KMS-11 (cell line): ENCODE data around the gene RAD23B.

Source experiments
- H2AFZ ChIP-seq: fragments of 200-600 bp; sonication (generic); 2 replicates; pipeline ENCODE4 v1.6.1; 2016; ENCODE audit warnings: antibody characterized with exemption, mixed run types, low read depth
- H3K27ac ChIP-seq: fragments of 200-600 bp; sonication (generic); 2 replicates; pipeline ENCODE4 v1.6.1; 2016; ENCODE audit warnings: mild to moderate bottlenecking, mixed run types
- H3K27me3 ChIP-seq: fragments of 200-600 bp; sonication (generic); 2 replicates; pipeline ENCODE4 v1.6.1; 2017; ENCODE audit warnings: mild to moderate bottlenecking, low read depth, mixed run types, moderate library complexity; ENCODE audit not compliant: insufficient read depth
- H3K36me3 ChIP-seq: fragments of 200-600 bp; sonication (generic); 2 replicates; pipeline ENCODE4 v1.6.1; 2017; ENCODE audit warnings: mild to moderate bottlenecking, mixed run types; ENCODE audit not compliant: insufficient read depth
- H3K4me1 ChIP-seq: fragments of 200-600 bp; sonication (generic); 2 replicates; pipeline ENCODE4 v1.6.1; 2016; ENCODE audit warnings: mild to moderate bottlenecking, low read depth, mixed run types; ENCODE audit not compliant: poor library complexity, severe bottlenecking
- H3K4me2 ChIP-seq: fragments of 200-600 bp; sonication (generic); 2 replicates; pipeline ENCODE4 v1.7.0; 2016; ENCODE audit warnings: mild to moderate bottlenecking, mixed run types
- H3K4me3 ChIP-seq: fragments of 200-600 bp; sonication (generic); IDR thresholded peaks from 2 replicates; pipeline ENCODE4 v1.6.1; 2017; ENCODE audit warnings: low read depth, low read length, mixed read lengths; ENCODE audit not compliant: insufficient read depth
- H3K79me2 ChIP-seq: fragments of 200-600 bp; sonication (generic); 2 replicates; pipeline ENCODE4 v1.6.1; 2016; ENCODE audit warnings: low read depth, mixed run types; ENCODE audit not compliant: insufficient read depth
- H3K9ac ChIP-seq: fragments of 200-600 bp; sonication (generic); 2 replicates; pipeline ENCODE4 v1.6.1; 2016; ENCODE audit warnings: mild to moderate bottlenecking, mixed run types
- H4K20me1 ChIP-seq: fragments of 200-600 bp; sonication (generic); 2 replicates; pipeline ENCODE4 v1.6.1; 2016; ENCODE audit warnings: mild to moderate bottlenecking, mixed run types; ENCODE audit not compliant: insufficient read depth
- TF ChIP-seq, protein P1 (sequence below): fragments of 200-600 bp; sonication (generic); conservative IDR thresholded peaks from 2 replicates; pipeline ENCODE4 v1.6.1; 2017; ENCODE audit warnings: low read depth, mild to moderate bottlenecking, antibody characterized with exemption, low read length, moderate library complexity, mixed read lengths

Gene RAD23B

DNA sequence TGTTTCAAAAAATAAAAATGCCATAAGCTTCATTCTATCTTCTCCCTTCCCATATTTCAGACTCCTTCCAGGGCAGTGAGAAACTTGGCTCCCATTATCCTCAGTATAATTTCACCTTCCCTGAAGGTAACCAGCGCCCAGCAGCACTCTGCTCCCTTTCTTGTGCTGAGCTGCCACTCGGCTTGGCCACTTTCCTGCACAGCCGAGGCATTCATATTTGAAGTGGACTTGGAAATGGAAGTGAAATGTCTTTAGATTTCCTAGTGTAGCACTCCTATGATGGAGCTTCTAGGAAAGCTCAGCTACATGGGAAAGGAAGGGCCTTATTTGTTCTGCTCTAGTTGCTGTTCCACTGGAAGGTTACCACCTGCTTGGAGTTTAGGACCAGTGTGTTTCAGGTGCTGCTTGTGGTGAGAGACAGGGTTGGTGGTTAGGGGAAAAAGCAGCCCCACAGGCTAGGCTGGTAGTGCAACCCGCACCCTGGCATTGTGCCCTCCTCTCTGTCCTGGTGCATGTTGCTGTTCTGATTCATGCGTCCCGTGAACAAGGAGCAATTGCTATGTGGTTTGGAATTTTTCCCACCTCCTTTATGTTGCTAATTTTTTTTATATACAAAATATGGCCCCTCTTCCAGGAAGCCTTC, 53.8 kb downstream of the RAD23B start:
- H2AFZ ChIP-seq, result no peak overlapping the region
- no peaks in the 10 kb centered on the region for H4K20me1 ChIP-seq
- H3K9ac ChIP-seq, result no peak overlapping the region
- no peak overlapping the region for H3K4me2 ChIP-seq
- no peak overlapping the region for H3K4me3 ChIP-seq
- no peak overlapping the region for H3K27ac ChIP-seq
- H3K4me1 ChIP-seq, result peaks cover 13% of the 10 kb centered on the region
- TF ChIP-seq, protein P1, sequence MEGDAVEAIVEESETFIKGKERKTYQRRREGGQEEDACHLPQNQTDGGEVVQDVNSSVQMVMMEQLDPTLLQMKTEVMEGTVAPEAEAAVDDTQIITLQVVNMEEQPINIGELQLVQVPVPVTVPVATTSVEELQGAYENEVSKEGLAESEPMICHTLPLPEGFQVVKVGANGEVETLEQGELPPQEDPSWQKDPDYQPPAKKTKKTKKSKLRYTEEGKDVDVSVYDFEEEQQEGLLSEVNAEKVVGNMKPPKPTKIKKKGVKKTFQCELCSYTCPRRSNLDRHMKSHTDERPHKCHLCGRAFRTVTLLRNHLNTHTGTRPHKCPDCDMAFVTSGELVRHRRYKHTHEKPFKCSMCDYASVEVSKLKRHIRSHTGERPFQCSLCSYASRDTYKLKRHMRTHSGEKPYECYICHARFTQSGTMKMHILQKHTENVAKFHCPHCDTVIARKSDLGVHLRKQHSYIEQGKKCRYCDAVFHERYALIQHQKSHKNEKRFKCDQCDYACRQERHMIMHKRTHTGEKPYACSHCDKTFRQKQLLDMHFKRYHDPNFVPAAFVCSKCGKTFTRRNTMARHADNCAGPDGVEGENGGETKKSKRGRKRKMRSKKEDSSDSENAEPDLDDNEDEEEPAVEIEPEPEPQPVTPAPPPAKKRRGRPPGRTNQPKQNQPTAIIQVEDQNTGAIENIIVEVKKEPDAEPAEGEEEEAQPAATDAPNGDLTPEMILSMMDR, result no peak
- H3K27me3 ChIP-seq, result no peaks in the 10 kb centered on the region
- no peaks in the 10 kb centered on the region for H3K36me3 ChIP-seq
- no peaks in the 10 kb centered on the region for H3K79me2 ChIP-seq

GRCh38 chr9:107337676-107338590, 54.9 kb downstream of the RAD23B start:
- TF ChIP-seq, protein P1, result no peak
- no peaks in the 10 kb centered on the region for H3K79me2 ChIP-seq
- no peaks in the 10 kb centered on the region for H4K20me1 ChIP-seq
- H3K9ac ChIP-seq, result no peak overlapping the region
- no peak overlapping the region for H3K4me3 ChIP-seq
- H3K36me3 ChIP-seq, result no peaks in the 10 kb centered on the region
- peaks cover 13% of the 10 kb centered on the region for H3K4me1 ChIP-seq
- H2AFZ ChIP-seq, result no peak overlapping the region
- H3K27ac ChIP-seq, result no peak overlapping the region
- H3K4me2 ChIP-seq, result no peak overlapping the region
- H3K27me3 ChIP-seq, result no peaks in the 10 kb centered on the region

- TF ChIP-seq, protein P1, result no peak
- H3K9ac ChIP-seq, result no peak overlapping the region
- H2AFZ ChIP-seq, result no peak overlapping the region
- H3K27ac ChIP-seq, result no peak overlapping the region
- no peak overlapping the region for H3K4me3 ChIP-seq
- no peaks in the 10 kb centered on the region for H3K79me2 ChIP-seq
- H3K4me1 ChIP-seq, result peaks cover 13% of the 10 kb centered on the region
- H4K20me1 ChIP-seq, result no peaks in the 10 kb centered on the region
- H3K4me2 ChIP-seq, result no peak overlapping the region
- no peaks in the 10 kb centered on the region for H3K27me3 ChIP-seq
- no peaks in the 10 kb centered on the region for H3K36me3 ChIP-seq
Measured at GRCh38 chr9:107338911-107339659, 56.0 kb downstream of the RAD23B start.

DNA sequence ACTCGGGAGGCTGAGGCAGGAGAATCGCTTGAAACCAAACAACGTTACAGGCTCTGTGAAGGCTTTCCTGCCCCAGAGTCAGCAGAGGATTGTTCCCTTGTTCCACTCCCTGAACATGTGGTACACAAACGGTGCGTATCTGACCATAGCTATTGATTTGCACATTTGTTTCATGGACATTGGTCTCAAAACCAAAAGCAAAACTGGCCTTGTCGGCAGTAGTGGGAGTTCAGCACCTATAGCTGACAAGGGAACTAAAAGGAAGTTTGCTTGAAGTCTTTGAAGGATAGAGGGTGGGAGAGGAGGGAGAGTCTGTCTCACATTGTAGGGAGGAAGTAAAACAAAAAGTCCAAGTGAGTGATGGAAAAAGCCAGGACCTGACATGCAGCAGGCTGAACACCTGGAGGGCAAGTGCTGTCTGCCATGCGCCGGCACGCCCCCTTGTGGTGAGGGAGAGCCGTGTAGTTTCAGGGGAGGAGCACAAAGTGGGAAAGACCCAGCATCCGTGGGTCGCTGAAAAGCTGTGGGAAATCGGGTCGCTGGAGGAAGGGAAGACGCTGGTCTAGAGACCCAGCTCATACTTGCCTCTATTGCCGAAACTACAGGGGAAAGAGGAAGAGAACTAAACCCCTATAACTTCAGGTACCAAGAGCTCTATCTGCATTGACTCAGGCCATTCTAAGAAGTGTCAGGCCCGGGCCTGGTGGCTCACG, 58.0 kb downstream of the RAD23B start:
- H2AFZ ChIP-seq, result peak overlapping the region; percentile 13; the same call in 1 of the 2 replicates
- H3K4me3 ChIP-seq, result no peak overlapping the region
- TF ChIP-seq, protein P1, result peak; percentile 92
- H3K9ac ChIP-seq, result no peak overlapping the region; the same call in 1 of the 2 replicates
- H4K20me1 ChIP-seq, result no peaks in the 10 kb centered on the region
- no peaks in the 10 kb centered on the region for H3K79me2 ChIP-seq
- H3K36me3 ChIP-seq, result no peaks in the 10 kb centered on the region
- H3K27ac ChIP-seq, result peak overlapping the region; percentile 58
- H3K4me1 ChIP-seq, result peaks cover 13% of the 10 kb centered on the region
- peak overlapping the region; percentile 66 for H3K4me2 ChIP-seq
- H3K27me3 ChIP-seq, result no peaks in the 10 kb centered on the region
